Panc1 (cell line): ENCODE measurements around the gene IGFBP6.

Experiments used
- CTCF ChIP-seq: fragments of 450-650 bp; IDR thresholded peaks from 2 replicates; pipeline ENCODE4 v1.5.1; 2017; ENCODE audit warnings: mild to moderate bottlenecking
- POLR2AphosphoS5 ChIP-seq: IDR thresholded peaks from 2 replicates; pipeline ENCODE4 v1.6.1; 2012; ENCODE audit warnings: mild to moderate bottlenecking, low read depth, low read length, moderate library complexity
- SIN3A ChIP-seq: IDR thresholded peaks from 2 replicates; pipeline ENCODE4 v1.6.1; 2012; ENCODE audit warnings: low read depth, mild to moderate bottlenecking, low read length, moderate library complexity, borderline replicate concordance; ENCODE audit not compliant: insufficient read depth
- TCF7L2 ChIP-seq: IDR thresholded peaks from 2 replicates; pipeline ENCODE4 v1.6.1; 2011; ENCODE audit warnings: mild to moderate bottlenecking, low read depth, low read length, inconsistent platforms
- TF ChIP-seq, protein P1 (sequence below), 2 experiments: IDR thresholded peaks; 2 replicates each; pipeline ENCODE4 v1.6.1; 2011 to 2012; ENCODE audit warnings: low read depth in 2 of 2, control low read depth in 1 of 2, low read length in 1 of 2, mild to moderate bottlenecking in 1 of 2, moderate library complexity in 1 of 2; ENCODE audit not compliant: insufficient read depth in 1 of 2

DNA sequence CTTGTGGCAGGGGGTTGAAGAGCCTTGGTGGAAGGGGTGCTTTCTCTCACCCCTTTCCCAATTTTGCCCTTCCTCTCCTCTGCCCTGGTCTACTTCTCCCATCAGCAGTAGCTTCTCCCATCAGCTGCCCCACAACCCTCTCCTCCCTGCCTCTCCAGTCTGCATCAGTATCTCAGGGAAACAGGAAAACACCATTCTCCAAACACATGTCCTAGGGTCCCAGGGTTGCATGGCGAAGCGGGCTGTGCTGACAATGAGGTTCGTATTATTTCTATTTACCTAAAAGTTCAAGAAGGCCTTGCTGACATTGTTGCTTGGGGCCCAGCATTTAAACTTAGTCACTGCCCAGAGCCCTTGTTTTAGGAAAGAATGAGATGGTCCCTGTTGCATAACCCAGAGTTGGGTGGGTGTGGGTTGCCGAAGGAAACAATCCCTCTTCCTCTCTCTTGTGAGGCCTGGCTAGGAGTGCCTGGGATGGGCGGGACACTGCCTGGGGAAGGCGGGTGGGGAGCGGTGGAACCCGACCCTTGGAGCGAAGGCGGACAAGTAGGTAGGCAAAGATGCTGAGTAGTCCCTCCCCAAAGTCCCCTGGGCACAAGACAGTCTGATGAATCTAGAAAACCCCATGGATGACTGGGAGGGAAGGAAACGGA, 1.3 kb upstream of the IGFBP6 start:
- no peak for TF ChIP-seq CTCF
- TF ChIP-seq POLR2AphosphoS5 = no peak
- TF ChIP-seq, protein P1, sequence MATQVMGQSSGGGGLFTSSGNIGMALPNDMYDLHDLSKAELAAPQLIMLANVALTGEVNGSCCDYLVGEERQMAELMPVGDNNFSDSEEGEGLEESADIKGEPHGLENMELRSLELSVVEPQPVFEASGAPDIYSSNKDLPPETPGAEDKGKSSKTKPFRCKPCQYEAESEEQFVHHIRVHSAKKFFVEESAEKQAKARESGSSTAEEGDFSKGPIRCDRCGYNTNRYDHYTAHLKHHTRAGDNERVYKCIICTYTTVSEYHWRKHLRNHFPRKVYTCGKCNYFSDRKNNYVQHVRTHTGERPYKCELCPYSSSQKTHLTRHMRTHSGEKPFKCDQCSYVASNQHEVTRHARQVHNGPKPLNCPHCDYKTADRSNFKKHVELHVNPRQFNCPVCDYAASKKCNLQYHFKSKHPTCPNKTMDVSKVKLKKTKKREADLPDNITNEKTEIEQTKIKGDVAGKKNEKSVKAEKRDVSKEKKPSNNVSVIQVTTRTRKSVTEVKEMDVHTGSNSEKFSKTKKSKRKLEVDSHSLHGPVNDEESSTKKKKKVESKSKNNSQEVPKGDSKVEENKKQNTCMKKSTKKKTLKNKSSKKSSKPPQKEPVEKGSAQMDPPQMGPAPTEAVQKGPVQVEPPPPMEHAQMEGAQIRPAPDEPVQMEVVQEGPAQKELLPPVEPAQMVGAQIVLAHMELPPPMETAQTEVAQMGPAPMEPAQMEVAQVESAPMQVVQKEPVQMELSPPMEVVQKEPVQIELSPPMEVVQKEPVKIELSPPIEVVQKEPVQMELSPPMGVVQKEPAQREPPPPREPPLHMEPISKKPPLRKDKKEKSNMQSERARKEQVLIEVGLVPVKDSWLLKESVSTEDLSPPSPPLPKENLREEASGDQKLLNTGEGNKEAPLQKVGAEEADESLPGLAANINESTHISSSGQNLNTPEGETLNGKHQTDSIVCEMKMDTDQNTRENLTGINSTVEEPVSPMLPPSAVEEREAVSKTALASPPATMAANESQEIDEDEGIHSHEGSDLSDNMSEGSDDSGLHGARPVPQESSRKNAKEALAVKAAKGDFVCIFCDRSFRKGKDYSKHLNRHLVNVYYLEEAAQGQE (IDR thresholded peaks at IDR 0.05; ENCODE audit: insufficient read depth in 1 of 2, low read depth in 2 of 2, low read length in 1 of 2) = no peak
- no peak for TF ChIP-seq TCF7L2
- TF ChIP-seq SIN3A = no peak
